A549 (cell line): ENCODE measurements around the gene ADRA2A. TPM values are rescaled to one million over a fixed set of nuclear protein-coding genes. Genes with fewer than 3 reads are reported as not detected.

Source experiments
- ATAC-seq, 2 experiments: fragments of 200-7000 bp in 1 of 2; fragments of >200 bp in 1 of 2; cut with Nextera tagmentation in 1 of 2; cut with Tn5 transposase in 1 of 2; 3 replicates each; pipeline versions ENCODE4 v1.8.0 to v1.9.1; 2018 to 2020; ENCODE audit warnings: mild to moderate bottlenecking in 1 of 2, moderate library complexity in 1 of 2
- CTCF ChIA-PET: fragments of 300-600 bp; sonication (Branson Sonifier 250); formaldehyde crosslinking; extraction: SDS; loops from one replicate; lab custom pipeline; 2021; ENCODE audit warnings: antibody characterized with exemption, inconsistent platforms; lab: Yijun Ruan, JAX
- POLR2A ChIA-PET: fragments of 350-600 bp; formaldehyde crosslinking; extraction: SDS; loops from one replicate; lab custom pipeline; 2021; ENCODE audit warnings: antibody characterized with exemption, inconsistent platforms; lab: Yijun Ruan, JAX
- DNase-seq, 2 experiments: peaks; one replicate each; pipeline versions ENCODE4 v3.0.0 to v3.0.0-alpha.2; 2011 to 2016; ENCODE audit warnings: low read depth in 1 of 2, low spot score in 1 of 2
- FAIRE-seq: peaks from 2 replicates; lab custom pipeline; 2011; peaks lifted over from hg19 to GRCh38; lab: Jason Lieb, UNC
- H3K27ac ChIP-seq, 2 experiments: fragments of >200 bp; sonication (Bioruptor Twin); formaldehyde crosslinking; 3 replicates each; pipeline ENCODE4 v1.5.1; 2016 to 2017
- H3K4me1 ChIP-seq: fragments of >200 bp; sonication (Bioruptor Twin); formaldehyde crosslinking; 3 replicates; pipeline ENCODE4 v1.6.1; 2016
- H3K4me2 ChIP-seq: fragments of >200 bp; sonication (Bioruptor Twin); formaldehyde crosslinking; 3 replicates; pipeline ENCODE4 v1.6.1; 2016
- H3K4me3 ChIP-seq: fragments of >200 bp; sonication (Bioruptor Twin); formaldehyde crosslinking; 3 replicates; pipeline ENCODE4 v1.5.1; 2016
- H3K9me3 ChIP-seq: fragments of >200 bp; sonication (Bioruptor Twin); formaldehyde crosslinking; 3 replicates; pipeline ENCODE4 v1.6.1; 2016
- ATOH8 ChIP-seq: fragments of 250-450 bp; sonication (Bioruptor Pico); IDR thresholded peaks from 2 replicates; pipeline ENCODE4 v1.5.0; 2020; ENCODE audit warnings: low read depth, mild to moderate bottlenecking, moderate library complexity
- CBX8 ChIP-seq: fragments of 200-600 bp; sonication (generic); IDR thresholded peaks from 2 replicates; pipeline ENCODE4 v1.6.1; 2016
- CEBPB ChIP-seq, 2 experiments: fragments of >200 bp in 1 of 2; sonication (Bioruptor Twin) in 1 of 2; formaldehyde crosslinking in 1 of 2; IDR thresholded peaks; 2 replicates each; pipeline ENCODE4 v1.6.1; 2012 to 2016
- CHD2 ChIP-seq: fragments of 150-350 bp; IDR thresholded peaks from 2 replicates; pipeline ENCODE4 v1.6.1; 2014; ENCODE audit warnings: low read length; ENCODE audit not compliant: partially characterized antibody
- E2F6 ChIP-seq: IDR thresholded peaks from 2 replicates; pipeline ENCODE4 v1.6.1; 2012; ENCODE audit warnings: low read depth, borderline replicate concordance
- ESRRA ChIP-seq: fragments of 150-350 bp; IDR thresholded peaks from 2 replicates; pipeline ENCODE4 v1.6.1; 2014; ENCODE audit warnings: mild to moderate bottlenecking, low read length, borderline replicate concordance
- FOSB ChIP-seq: fragments of 250-450 bp; sonication (Bioruptor Pico); IDR thresholded peaks from 2 replicates; pipeline ENCODE4 v1.5.0; 2020; ENCODE audit warnings: mild to moderate bottlenecking, moderate library complexity
- FOSL2 ChIP-seq, 2 experiments: fragments of 450-650 bp in 1 of 2; fragments of >200 bp in 1 of 2; sonication (Bioruptor Twin) in 1 of 2; formaldehyde crosslinking; IDR thresholded peaks; 2 replicates each; pipeline versions ENCODE4 v1.5.0 to v1.6.1; 2016 to 2020; ENCODE audit warnings: mild to moderate bottlenecking in 1 of 2, moderate library complexity in 1 of 2
- GATA3 ChIP-seq: IDR thresholded peaks from 2 replicates; pipeline ENCODE4 v1.6.1; 2012; ENCODE audit warnings: borderline replicate concordance
- HDAC2 ChIP-seq: fragments of 200-600 bp; sonication (generic); IDR thresholded peaks from 2 replicates; pipeline ENCODE4 v1.6.1; 2016
- HES2 ChIP-seq: fragments of >200 bp; sonication (Bioruptor Twin); formaldehyde crosslinking; IDR thresholded peaks from 2 replicates; pipeline ENCODE4 v1.6.1; 2016
- HEYL ChIP-seq: fragments of 250-450 bp; sonication (Bioruptor Pico); IDR thresholded peaks from 2 replicates; pipeline ENCODE4 v1.8.0; 2021; ENCODE audit warnings: mild to moderate bottlenecking, moderate library complexity
- HOXB13 ChIP-seq: fragments of 250-450 bp; sonication (Bioruptor Pico); IDR thresholded peaks from 2 replicates; pipeline ENCODE4 v1.5.0; 2020; ENCODE audit warnings: low read depth, mild to moderate bottlenecking, moderate library complexity
- JUN ChIP-seq, 2 experiments: fragments of >200 bp; sonication (Bioruptor Twin); formaldehyde crosslinking; IDR thresholded peaks; 2 replicates in 1 of 2; 3 replicates in 1 of 2; pipeline ENCODE4 v1.6.1; 2016 to 2017
- KDM1A ChIP-seq: fragments of 200-600 bp; sonication (generic); IDR thresholded peaks from 2 replicates; pipeline ENCODE4 v1.6.1; 2016; ENCODE audit warnings: low read depth, mild to moderate bottlenecking
- KDM5A ChIP-seq: fragments of 200-600 bp; sonication (generic); IDR thresholded peaks from 2 replicates; pipeline ENCODE4 v1.6.1; 2016; ENCODE audit warnings: antibody characterized with exemption, mild to moderate bottlenecking
- MAFK ChIP-seq: fragments of 450-650 bp; IDR thresholded peaks from 2 replicates; pipeline ENCODE4 v1.6.1; 2014; ENCODE audit not compliant: partially characterized antibody
- MYC ChIP-seq: IDR thresholded peaks from 2 replicates; pipeline ENCODE4 v1.6.1; 2012; ENCODE audit warnings: mild to moderate bottlenecking, inconsistent platforms, low read length, improper control_type of control experiment, borderline replicate concordance
- NFE2L2 ChIP-seq: fragments of 150-350 bp; conservative IDR thresholded peaks from 2 replicates; pipeline ENCODE4 v1.6.1; 2014; ENCODE audit warnings: low read length
- NPAS2 ChIP-seq: fragments of 250-450 bp; sonication (Bioruptor Pico); IDR thresholded peaks from 2 replicates; pipeline ENCODE4 v1.8.0; 2022; ENCODE audit warnings: mild to moderate bottlenecking, moderate library complexity, borderline replicate concordance
- PHF8 ChIP-seq: fragments of 200-600 bp; sonication (generic); IDR thresholded peaks from 2 replicates; pipeline ENCODE4 v1.6.1; 2016; ENCODE audit warnings: low read depth, mild to moderate bottlenecking, antibody characterized with exemption, moderate library complexity, borderline replicate concordance
- POLR2A ChIP-seq: IDR thresholded peaks from 2 replicates; pipeline ENCODE4 v1.6.1; 2012; ENCODE audit warnings: mild to moderate bottlenecking, low read length
- RCOR1 ChIP-seq: fragments of 150-350 bp; IDR thresholded peaks from 2 replicates; pipeline ENCODE4 v1.6.1; 2014; ENCODE audit warnings: antibody characterized with exemption, low read length, low read depth
- RFX5 ChIP-seq: fragments of 450-650 bp; IDR thresholded peaks from 2 replicates; pipeline ENCODE4 v1.7.1; 2014; ENCODE audit warnings: antibody characterized with exemption, mild to moderate bottlenecking, moderate library complexity
- RNF2 ChIP-seq: fragments of 200-600 bp; sonication (generic); IDR thresholded peaks from 2 replicates; pipeline ENCODE4 v1.6.1; 2016; ENCODE audit warnings: low read depth, mild to moderate bottlenecking, antibody characterized with exemption, moderate library complexity, borderline replicate concordance
- ZC3H11A ChIP-seq: fragments of 450-650 bp; IDR thresholded peaks from 2 replicates; pipeline ENCODE4 v1.6.1; 2014; ENCODE audit warnings: antibody characterized with exemption, mild to moderate bottlenecking
- ZFP36 ChIP-seq: fragments of 450-650 bp; IDR thresholded peaks from 2 replicates; pipeline ENCODE4 v1.6.1; 2014; ENCODE audit warnings: borderline replicate concordance; ENCODE audit not compliant: partially characterized antibody
- WGBS: methylation state at CpG from one replicate; pipeline ENCODE4 v1.1.6; 2017; ENCODE audit errors: missing lambda C conversion rate; 5-methylcytosine and 5-hydroxymethylcytosine counted together
- polyA plus RNA-seq, 4 experiments: library from polyadenylated mRNA; depleted of rRNA in 3 of 4; stranded (reverse); fragments of >200 nt; fragmentation: RNase III in 1 of 4; extraction: RNeasy Plus Mini Kit Qiagen cat#74134 plus additional on column Dnase treatment in 1 of 4; gene quantifications; 2 replicates in 3 of 4; 3 replicates in 1 of 4; pipeline ENCODE4 v1.2.3, GENCODE V29; 2011 to 2017
- TF ChIP-seq, protein P1 (sequence below): fragments of >200 bp; sonication (Bioruptor Twin); formaldehyde crosslinking; IDR thresholded peaks from 3 replicates; pipeline ENCODE4 v1.5.1; 2016
- TF ChIP-seq, protein P2 (sequence below): fragments of >200 bp; sonication (Bioruptor Twin); formaldehyde crosslinking; IDR thresholded peaks from 3 replicates; pipeline ENCODE4 v1.6.1; 2016
- TF ChIP-seq, protein P3 (sequence below): IDR thresholded peaks from 2 replicates; pipeline ENCODE4 v1.6.1; 2012
- TF ChIP-seq, protein P4 (sequence below): fragments of 450-650 bp; IDR thresholded peaks from 2 replicates; pipeline ENCODE4 v1.6.1; 2014; ENCODE audit warnings: antibody characterized with exemption
- TF ChIP-seq, protein P5 (sequence below): fragments of 250-450 bp; sonication (Bioruptor Pico); IDR thresholded peaks from 2 replicates; pipeline ENCODE4 v1.5.0; 2021; ENCODE audit warnings: mild to moderate bottlenecking, moderate library complexity, borderline replicate concordance

Gene ADRA2A
- polyA plus RNA-seq, 2 of the 4 experiments (the other 2 are of a cell fraction), result not detected

DNA sequence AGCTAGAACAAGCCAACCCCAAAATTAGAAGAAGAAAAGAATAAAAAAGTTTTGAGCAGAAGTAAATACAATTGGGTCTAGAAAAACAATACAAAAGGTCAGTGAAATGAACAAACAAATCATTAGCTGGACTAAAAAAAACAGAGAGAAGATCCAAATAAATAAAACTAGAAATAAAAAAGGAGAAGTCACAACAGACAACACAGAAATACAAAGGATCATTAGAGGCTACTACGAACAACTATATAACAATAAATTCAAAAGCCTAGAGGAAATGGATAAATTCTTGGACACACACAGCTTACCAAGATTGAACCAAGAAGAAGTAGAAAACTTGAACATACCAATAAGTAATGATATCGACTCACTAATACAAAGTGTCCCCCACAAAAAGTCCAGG is 13.4 kb upstream of the ADRA2A start:
- Histone ChIP-seq H3K4me1 (no peaks in the 10 kb centered on the region), H3K9me3 (no peaks in the 10 kb centered on the region), H3K4me2 (no peak overlapping the region), H3K4me3 (no peak overlapping the region), H3K27ac (no peak overlapping the region)
- ChIA-PET CTCF (interaction anchor here (5.2 kb wide), 1 partner anchor 12 kb away, joined by 26 read pairs; the partner anchor contains the start of gene ADRA2A), POLR2A (no interaction called here)
- TF ChIP-seq CEBPB (IDR thresholded peaks at IDR 0.05) (no peak), RCOR1 (no peak), MAFK (no peak), E2F6 (no peak), KDM5A (no peak), ESRRA (no peak), JUN (IDR thresholded peaks at IDR 0.05) (no peak), CBX8 (no peak), MYC (no peak), HDAC2 (no peak), RNF2 (no peak), ATOH8 (no peak), HES2 (no peak)
- TF ChIP-seq, protein P1, sequence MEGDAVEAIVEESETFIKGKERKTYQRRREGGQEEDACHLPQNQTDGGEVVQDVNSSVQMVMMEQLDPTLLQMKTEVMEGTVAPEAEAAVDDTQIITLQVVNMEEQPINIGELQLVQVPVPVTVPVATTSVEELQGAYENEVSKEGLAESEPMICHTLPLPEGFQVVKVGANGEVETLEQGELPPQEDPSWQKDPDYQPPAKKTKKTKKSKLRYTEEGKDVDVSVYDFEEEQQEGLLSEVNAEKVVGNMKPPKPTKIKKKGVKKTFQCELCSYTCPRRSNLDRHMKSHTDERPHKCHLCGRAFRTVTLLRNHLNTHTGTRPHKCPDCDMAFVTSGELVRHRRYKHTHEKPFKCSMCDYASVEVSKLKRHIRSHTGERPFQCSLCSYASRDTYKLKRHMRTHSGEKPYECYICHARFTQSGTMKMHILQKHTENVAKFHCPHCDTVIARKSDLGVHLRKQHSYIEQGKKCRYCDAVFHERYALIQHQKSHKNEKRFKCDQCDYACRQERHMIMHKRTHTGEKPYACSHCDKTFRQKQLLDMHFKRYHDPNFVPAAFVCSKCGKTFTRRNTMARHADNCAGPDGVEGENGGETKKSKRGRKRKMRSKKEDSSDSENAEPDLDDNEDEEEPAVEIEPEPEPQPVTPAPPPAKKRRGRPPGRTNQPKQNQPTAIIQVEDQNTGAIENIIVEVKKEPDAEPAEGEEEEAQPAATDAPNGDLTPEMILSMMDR, result no peak
- TF ChIP-seq, protein P2, sequence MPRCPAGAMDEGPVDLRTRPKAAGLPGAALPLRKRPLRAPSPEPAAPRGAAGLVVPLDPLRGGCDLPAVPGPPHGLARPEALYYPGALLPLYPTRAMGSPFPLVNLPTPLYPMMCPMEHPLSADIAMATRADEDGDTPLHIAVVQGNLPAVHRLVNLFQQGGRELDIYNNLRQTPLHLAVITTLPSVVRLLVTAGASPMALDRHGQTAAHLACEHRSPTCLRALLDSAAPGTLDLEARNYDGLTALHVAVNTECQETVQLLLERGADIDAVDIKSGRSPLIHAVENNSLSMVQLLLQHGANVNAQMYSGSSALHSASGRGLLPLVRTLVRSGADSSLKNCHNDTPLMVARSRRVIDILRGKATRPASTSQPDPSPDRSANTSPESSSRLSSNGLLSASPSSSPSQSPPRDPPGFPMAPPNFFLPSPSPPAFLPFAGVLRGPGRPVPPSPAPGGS, result no peak
- 0% methylated on average over 2 of the region's 2 CpGs for WGBS
- FAIRE-seq (no peak), ATAC-seq (no peak), DNase-seq (no peak)

- FAIRE-seq (no peak), ATAC-seq (no peak), DNase-seq (no peak)
- Histone ChIP-seq H3K4me1 (0 out of 3 replicates have a peak, but pooled peaks cover 2% of the 10 kb centered on the region), H3K9me3 (no peaks in the 10 kb centered on the region), H3K27ac (no peak overlapping the region), H3K4me3 (no peak overlapping the region), H3K4me2 (no peak overlapping the region)
- ChIA-PET POLR2A (no interaction called here), CTCF (interaction anchor here (0.6 kb wide), 2 partner anchors 22 to 556 kb away, joined by 3 read pairs; no protein-coding TSS in a partner anchor)
- TF ChIP-seq CBX8 (no peak), FOSL2 (IDR thresholded peaks at IDR 0.05) (no peak), FOSL2 (CRISPR knock-in tag; IDR thresholded peaks at IDR 0.05) (no peak), ZC3H11A (no peak), FOSB (CRISPR knock-in tag) (no peak), MAFK (no peak), NPAS2 (no peak), NFE2L2 (no peak), CHD2 (no peak), GATA3 (no peak), KDM1A (no peak), ZFP36 (no peak), HOXB13 (CRISPR knock-in tag) (no peak), HEYL (CRISPR knock-in tag) (no peak), RFX5 (no peak), POLR2A (no peak), PHF8 (no peak), RCOR1 (no peak)
- TF ChIP-seq, protein P3, sequence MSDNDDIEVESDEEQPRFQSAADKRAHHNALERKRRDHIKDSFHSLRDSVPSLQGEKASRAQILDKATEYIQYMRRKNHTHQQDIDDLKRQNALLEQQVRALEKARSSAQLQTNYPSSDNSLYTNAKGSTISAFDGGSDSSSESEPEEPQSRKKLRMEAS, result no peak
- TF ChIP-seq, protein P4, sequence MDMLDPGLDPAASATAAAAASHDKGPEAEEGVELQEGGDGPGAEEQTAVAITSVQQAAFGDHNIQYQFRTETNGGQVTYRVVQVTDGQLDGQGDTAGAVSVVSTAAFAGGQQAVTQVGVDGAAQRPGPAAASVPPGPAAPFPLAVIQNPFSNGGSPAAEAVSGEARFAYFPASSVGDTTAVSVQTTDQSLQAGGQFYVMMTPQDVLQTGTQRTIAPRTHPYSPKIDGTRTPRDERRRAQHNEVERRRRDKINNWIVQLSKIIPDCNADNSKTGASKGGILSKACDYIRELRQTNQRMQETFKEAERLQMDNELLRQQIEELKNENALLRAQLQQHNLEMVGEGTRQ, result no peak
- TF ChIP-seq, protein P5, sequence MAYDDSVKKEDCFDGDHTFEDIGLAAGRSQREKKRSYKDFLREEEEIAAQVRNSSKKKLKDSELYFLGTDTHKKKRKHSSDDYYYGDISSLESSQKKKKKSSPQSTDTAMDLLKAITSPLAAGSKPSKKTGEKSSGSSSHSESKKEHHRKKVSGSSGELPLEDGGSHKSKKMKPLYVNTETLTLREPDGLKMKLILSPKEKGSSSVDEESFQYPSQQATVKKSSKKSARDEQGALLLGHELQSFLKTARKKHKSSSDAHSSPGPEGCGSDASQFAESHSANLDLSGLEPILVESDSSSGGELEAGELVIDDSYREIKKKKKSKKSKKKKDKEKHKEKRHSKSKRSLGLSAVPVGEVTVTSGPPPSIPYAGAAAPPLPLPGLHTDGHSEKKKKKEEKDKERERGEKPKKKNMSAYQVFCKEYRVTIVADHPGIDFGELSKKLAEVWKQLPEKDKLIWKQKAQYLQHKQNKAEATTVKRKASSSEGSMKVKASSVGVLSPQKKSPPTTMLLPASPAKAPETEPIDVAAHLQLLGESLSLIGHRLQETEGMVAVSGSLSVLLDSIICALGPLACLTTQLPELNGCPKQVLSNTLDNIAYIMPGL (CRISPR knock-in tag), result no peak
- 13% methylated on average over 3 of the region's 3 CpGs for WGBS
Measured at GRCh38 chr10:111072232-111072631, 4.6 kb upstream of the ADRA2A start.
